Right cardiac atrium (tissue), 5 donors: ENCODE data around the gene SCN2B. TPM values are rescaled to one million over a fixed set of nuclear protein-coding genes. Genes with fewer than 3 reads are reported as not detected.
"Not testable (repeated sequence)": the region's sequence is repeated elsewhere in the genome, so short reads cannot be mapped to it uniquely, and the experiment has no call there.

Source experiments
- ATAC-seq, 2 donors: fragments of 200-7000 bp; cut with Tn5 transposase; one replicate each; pipeline versions ENCODE4 v1.8.0 to v1.9.1; 2020; ENCODE audit warnings: moderate library complexity in 2 of 2, mild to moderate bottlenecking in 1 of 2
- DNase-seq, 3 donors: peaks; one replicate each; pipeline ENCODE4 v3.0.0-alpha.2; 2020
- H3K27ac ChIP-seq: one replicate; pipeline ENCODE4 v1.5.1; 2013; ENCODE audit warnings: mild to moderate bottlenecking, low read length, control low read depth, moderate library complexity
- H3K27me3 ChIP-seq: one replicate; pipeline ENCODE4 v1.6.1; 2013; ENCODE audit not compliant: control insufficient read depth, insufficient read depth
- H3K4me1 ChIP-seq: one replicate; pipeline ENCODE4 v1.6.1; 2013; ENCODE audit warnings: low read length; ENCODE audit not compliant: control insufficient read depth, insufficient read depth
- H3K4me3 ChIP-seq: one replicate; pipeline ENCODE4 v1.5.1; 2013; ENCODE audit warnings: low read length, control low read depth
- H3K9me3 ChIP-seq: one replicate; pipeline ENCODE4 v1.6.1; 2013; ENCODE audit warnings: low read length; ENCODE audit not compliant: control insufficient read depth
- WGBS: extraction: QIAGEN DNeasy Blood & Tissue Kit; methylation state at CpG from one replicate; pipeline ENCODE4 v1.1.7; 2013; 5-methylcytosine and 5-hydroxymethylcytosine counted together
- intact Hi-C, 4 donors: fragments of 100-400 bp; cut with DNase I; formaldehyde crosslinking; loops; one replicate each; pipeline versions ENCODE4 v1.11.0 to v1.14.0; 2022 to 2023
- polyA plus RNA-seq: library from polyadenylated mRNA; stranded (reverse); fragments of 200-250 nt; gene quantifications from one replicate; pipeline ENCODE4 v1.2.3, GENCODE V29; 2013
- total RNA-seq, 4 donors: library from RNA; stranded (reverse); fragmentation: NEBNext Ultra II Directional; extraction: Animal tissue kit (Norgen Biotek cat#: 25700); gene quantifications; one replicate each; pipeline ENCODE4 v1.2.1, GENCODE V29; 2021
- donor health status: healthy with polysubstance abuse.
- donor health status: DM: no; HTN: yes; CAD: no.
- donor health status: DM: no; HTN: no; CAD: no.
- donor health status: DM: no; HTN: yes; CAD: no; lungs with severe emphysema.
- donor health status: DM: yes; HTN: yes; CAD: no.

The SCN2B gene
- total and polyA plus RNA-seq, 5 donors = 2.1 to 11.7 (median 4.3) TPM

DNA sequence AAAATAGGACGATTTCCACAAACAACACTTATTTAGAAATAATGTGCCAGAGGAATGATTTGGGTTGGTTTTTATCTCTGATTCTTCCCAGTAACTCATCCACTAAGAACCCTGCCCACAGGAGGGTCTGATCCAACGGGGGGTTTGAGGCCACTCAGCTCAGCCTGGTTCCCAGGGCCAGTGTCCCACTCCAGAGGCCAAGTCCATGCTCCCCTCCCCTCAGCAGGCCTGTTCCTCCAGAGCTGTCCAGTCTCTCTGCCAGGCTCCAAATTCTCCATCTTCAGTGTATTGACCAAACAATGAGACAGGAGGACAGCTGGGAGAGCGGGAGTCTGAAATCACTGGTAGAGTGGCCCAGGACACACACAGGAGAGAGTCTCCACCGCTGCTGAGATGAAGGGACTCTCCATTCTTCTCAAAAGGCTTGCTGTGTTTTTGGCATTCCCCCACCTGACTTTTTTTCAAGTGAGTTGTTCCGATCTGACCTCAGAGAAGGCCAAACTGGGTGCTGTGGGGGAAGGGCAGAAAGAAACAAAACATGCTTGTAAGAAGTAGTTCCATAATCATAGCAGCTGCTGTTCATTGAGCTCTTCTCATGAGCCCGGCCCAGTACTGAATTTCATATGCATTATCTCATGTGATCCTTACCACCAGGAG is 17.6 kb upstream of the SCN2B start:
- intact Hi-C loops = loop anchor here in 1 of 4 donors (10.0 kb wide), 1 partner anchor 291 kb away; no protein-coding TSS in a partner anchor
- WGBS = 64% methylated on average over 6 of the region's 6 CpGs
- Histone ChIP-seq H3K27ac (peak overlapping the region; percentile 97), H3K4me3 (no peak overlapping the region), H3K27me3 (no peaks in the 10 kb centered on the region), H3K9me3 (no peaks in the 10 kb centered on the region), H3K4me1 (peaks cover 3% of the 10 kb centered on the region)
- ATAC-seq = no peak
- DNase-seq = no peak

DNA sequence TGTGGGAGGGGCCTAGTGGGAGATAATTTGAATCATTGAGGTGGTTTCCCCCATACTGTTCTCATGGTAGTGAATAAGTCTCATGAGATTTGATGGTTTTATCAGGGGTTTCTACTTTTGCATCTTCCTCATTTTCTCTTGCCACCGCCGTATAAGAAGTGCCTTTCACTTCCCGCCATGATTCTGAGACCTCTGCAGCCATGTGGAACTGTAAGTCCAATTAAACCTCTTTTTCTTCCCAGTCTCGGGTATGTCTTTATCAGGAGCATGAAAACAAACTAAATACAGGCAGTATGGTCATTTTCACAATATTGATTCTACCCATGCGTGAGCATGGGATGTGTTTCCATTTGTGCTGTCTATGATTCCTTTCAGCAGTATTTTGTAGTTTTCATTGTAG is 16.4 kb upstream of the SCN2B start:
- H3K27me3 ChIP-seq, H3K27ac ChIP-seq, H3K4me3 ChIP-seq, ATAC-seq, DNase-seq, H3K9me3 ChIP-seq, H3K4me1 ChIP-seq: not testable (repeated sequence)
- intact Hi-C loops = loop anchor here in 1 of 4 donors (10.0 kb wide), 1 partner anchor 292 kb away; no protein-coding TSS in a partner anchor
- 91% methylated on average over 5 of the region's 5 CpGs for WGBS

DNA sequence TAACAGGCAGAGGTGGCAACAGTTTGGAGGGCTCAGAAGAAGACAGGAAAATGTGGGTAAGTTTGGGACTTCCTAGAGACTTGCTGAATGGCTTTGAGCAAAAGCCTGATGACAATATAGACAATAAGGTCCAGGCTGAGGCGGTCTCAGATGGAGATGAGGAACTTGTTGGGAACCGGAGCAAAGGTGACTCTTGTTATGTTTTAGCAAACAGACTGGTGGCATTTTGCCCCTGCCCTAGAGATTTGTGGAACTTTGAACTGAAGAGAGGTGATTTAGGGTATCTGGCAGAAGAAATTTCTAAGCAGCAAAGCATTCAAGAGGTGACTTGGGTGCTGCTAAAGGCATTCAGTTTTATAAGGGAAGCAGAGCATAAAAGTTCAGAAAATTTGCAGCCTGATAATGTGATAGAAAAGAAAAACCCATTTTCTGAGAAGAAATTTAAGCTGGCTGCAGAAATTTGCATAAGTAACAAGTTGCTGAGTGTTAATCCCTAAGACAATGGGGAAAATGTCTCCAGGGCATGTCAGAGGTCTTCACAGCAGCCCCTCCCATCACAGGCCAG is 14.6 kb upstream of the SCN2B start:
- 95% methylated on average over 2 of the region's 2 CpGs for WGBS
- intact Hi-C loops = loop anchor here in 1 of 4 donors (10.0 kb wide), 1 partner anchor 294 kb away; no protein-coding TSS in a partner anchor

DNA sequence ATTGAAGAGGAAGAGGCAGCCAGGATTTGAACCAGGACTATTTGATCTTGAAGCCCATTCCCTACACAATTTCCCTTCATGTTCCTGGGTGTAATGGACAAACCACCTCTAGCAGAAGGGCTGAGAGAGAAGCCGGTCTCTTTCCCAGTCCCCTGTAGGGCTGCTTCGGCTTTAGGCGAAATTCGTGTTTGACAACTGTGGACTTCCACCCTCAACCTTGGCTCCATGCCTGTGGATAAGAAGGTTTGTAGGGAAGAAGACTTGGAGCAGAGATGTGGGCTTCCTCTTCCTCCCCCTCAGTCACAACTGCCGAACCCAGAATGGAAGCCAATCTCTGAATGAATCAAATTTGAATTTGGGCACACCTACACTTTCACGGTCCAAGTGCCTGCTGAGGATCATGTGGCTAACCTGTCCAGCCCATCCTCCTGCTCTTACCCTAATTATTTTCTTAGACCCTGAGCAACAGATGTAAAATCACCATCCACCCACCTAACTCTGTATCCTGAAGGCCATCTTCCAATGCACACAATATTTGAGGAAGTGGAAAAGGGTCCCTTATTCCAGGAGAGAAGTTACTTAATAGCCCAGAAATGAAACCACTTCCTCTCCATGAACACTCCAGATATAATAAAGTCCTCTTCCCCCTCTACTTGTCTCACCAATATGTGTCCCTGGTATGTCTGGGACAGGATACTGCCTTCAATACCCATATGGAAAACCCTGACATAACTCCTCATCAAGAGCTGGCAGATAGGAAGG is 10.1 kb upstream of the SCN2B start:
- WGBS = 47% methylated on average over 6 of the region's 6 CpGs
- no peak for ATAC-seq
- Histone ChIP-seq H3K27me3 (no peaks in the 10 kb centered on the region), H3K27ac (no peak overlapping the region), H3K4me1 (no peaks in the 10 kb centered on the region), H3K9me3 (no peaks in the 10 kb centered on the region), H3K4me3 (no peak overlapping the region)
- DNase-seq = no peak
- intact Hi-C loops = no loop called here

More for the DNA sequence above, 14.6 kb upstream of the SCN2B start:
- not testable (repeated sequence) for H3K4me1 ChIP-seq, DNase-seq, H3K27ac ChIP-seq, H3K4me3 ChIP-seq, ATAC-seq, H3K27me3 ChIP-seq, H3K9me3 ChIP-seq

DNA sequence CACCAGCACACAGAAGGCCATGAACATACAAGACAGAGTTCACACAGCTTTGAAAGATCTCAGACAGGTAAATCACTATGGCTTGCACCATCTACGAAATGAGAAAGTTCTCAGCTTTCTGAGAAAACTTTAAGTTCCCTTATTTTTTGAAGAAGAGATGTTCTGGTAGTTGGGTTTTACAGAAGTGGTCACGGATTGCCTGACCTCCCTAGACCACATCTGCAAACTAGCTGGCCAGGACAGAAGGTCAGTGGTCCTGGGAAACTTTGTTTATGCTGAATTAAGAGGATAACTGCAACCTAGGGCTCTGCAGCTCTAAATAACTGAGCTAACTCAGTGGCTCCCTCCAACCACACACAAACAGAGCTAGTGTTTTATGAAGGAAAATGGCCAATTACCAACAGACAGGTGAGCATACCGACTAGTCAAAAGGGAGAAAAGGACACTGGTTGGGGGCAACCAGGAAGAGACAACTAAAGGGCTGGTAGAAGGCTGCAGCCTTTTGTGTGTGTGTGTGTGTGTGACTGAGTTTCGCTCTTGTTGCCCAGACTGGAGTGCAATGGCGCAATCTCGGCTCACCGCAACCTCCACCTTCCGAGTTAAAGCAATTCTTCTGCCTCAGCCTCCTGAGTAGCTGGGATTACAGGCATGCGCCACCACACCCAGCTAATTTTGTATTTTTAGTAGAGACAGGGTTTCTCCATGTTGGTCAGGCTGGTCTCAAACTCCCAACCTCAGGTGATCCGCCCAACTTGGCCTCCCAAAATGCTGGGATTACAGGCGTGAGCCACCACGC is 8.5 kb upstream of the SCN2B start:
- Histone ChIP-seq H3K27me3 (no peaks in the 10 kb centered on the region), H3K27ac (no peak overlapping the region), H3K4me3 (no peak overlapping the region), H3K4me1 (peaks cover 5% of the 10 kb centered on the region), H3K9me3 (no peaks in the 10 kb centered on the region)
- DNase-seq (no peak), ATAC-seq (no peak)
- intact Hi-C loops = no loop called here
- 90% methylated on average over 12 of the region's 12 CpGs for WGBS

DNA sequence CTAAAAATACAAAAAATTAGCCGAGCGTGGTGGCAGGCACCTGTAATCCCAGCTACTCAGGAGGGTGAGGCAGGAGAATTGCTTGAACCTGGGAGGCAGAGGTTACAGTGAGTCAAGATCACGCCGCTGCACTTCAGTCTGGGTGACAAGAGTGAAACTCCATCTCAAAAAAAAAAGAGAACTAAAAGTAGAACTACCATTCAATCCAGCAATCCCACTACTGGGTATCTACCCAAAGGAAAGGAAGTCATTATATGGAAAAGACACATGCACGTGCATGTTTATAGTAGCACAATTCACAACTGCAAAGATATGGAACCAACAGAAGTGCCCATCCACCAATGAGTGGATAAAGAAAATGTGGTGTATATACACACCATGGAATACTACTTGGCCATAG is 7.3 kb upstream of the SCN2B start:
- H3K9me3 ChIP-seq, H3K27ac ChIP-seq, ATAC-seq, DNase-seq, H3K27me3 ChIP-seq, intact Hi-C loops, H3K4me3 ChIP-seq, H3K4me1 ChIP-seq: not testable (repeated sequence)
- WGBS = 92% methylated on average over 5 of the region's 5 CpGs

DNA sequence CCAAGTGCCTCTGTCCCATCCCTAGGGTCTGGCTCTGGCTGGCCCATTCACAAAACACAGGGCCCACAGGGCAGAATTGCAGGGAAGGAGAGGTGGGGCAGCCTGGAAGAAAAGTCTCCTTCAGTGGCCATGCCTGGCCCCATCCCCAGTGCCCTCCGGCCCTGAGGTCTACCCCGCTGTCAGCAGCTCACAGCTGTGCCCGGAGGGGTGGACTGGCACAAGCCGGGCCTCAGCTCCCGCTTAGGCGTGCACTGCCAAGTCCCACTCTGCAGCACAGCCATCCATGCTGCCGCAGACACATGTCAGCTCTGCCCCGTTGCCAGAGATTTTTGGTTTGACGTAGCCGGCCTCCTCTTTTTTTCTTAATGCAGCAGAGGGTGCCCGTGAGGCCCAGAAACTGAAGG is 3.9 kb upstream of the SCN2B start:
- Histone ChIP-seq H3K4me3 (no peak overlapping the region), H3K4me1 (peaks cover 6% of the 10 kb centered on the region), H3K27me3 (no peaks in the 10 kb centered on the region), H3K27ac (no peak overlapping the region), H3K9me3 (no peaks in the 10 kb centered on the region)
- DNase-seq (peak; percentile 76 to 93 (median 92)), ATAC-seq (peak; percentile 94 to 97)
- whole genome bisulfite sequencing = 9% methylated on average over 11 of the region's 11 CpGs
- intact Hi-C loops = no loop called here

DNA sequence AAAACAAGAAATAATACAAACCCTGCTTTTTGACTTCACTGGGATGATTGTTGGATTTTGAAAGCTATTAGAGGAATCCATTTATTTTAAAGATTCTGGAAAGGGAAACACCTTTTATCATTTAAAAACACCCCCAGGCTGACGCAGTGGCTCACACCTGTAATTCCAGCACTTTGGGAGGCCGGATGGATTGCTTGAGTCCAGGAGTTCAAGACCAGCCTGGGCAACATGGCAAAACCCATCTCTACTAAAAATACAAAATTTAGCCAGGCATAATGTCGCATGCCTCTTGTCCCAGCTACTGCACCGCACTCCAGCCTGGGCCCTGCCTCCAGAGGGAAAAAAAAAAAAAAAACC is 317 bp upstream of the SCN2B start:
- H3K9me3 ChIP-seq = no peaks in the 10 kb centered on the region
- no peak overlapping the region for H3K4me3 ChIP-seq
- intact Hi-C loops = no loop called here
- ATAC-seq (no peak), DNase-seq (no peak)
- no peaks in the 10 kb centered on the region for H3K27me3 ChIP-seq
- no peak overlapping the region for H3K27ac ChIP-seq
- peaks cover 6% of the 10 kb centered on the region for H3K4me1 ChIP-seq
- WGBS = 79% methylated on average over 4 of the region's 4 CpGs

DNA sequence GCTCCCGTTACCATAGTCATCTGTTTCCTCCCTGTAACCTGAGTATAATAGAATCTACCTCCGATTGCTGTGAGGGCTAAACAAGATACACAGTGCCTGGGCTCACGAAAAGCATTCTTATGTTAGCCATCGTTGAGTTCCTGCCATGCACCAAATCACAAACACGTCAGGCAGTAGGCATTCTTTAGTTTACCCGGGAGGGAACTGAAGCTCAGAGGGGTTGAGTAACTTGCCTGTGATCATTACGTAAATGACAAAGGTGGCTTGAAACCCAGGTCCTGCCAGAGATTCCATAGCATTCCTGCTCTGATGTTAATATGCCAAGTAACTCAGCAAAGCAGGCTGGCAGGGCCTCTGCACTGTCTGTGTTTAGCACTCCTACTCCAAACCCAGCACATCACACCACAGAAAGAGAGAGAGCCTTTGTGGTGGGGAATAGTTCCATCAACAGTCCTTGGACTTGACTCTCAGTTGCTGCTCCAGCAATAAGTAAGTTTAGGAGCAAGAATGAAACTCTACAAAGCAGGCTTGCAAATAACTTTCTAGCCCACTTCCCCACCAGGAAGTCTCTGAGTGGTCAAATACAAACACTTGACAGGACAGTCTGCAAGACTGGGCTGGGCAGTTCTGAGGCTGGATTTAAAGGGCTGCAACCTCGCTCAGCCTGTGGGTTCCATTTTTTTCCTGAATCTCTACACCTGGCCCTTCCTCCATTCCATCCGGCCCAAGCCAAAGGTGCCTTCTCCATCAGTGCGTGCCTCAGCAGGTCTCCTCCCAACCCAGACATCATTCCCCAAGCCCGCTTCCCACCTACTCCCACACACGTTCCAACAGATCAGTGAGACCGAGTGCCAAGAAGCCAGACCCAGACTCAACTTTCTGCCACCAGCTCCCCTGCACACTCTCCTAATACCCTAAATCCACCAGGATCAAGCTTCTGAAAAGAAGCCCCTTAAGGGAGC is 1.1 kb downstream of the SCN2B start:
- ATAC-seq (peak in 1 of 2 donors; percentile 41), DNase-seq (no peak)
- H3K9me3 ChIP-seq = no peaks in the 10 kb centered on the region
- intact Hi-C loops = no loop called here
- peaks cover 3% of the 10 kb centered on the region for H3K4me1 ChIP-seq
- peak overlapping the region; percentile 81 for H3K27ac ChIP-seq
- peak overlapping the region; percentile 67 for H3K4me3 ChIP-seq
- 47% methylated on average over 13 of the region's 13 CpGs for WGBS
- no peaks in the 10 kb centered on the region for H3K27me3 ChIP-seq

DNA sequence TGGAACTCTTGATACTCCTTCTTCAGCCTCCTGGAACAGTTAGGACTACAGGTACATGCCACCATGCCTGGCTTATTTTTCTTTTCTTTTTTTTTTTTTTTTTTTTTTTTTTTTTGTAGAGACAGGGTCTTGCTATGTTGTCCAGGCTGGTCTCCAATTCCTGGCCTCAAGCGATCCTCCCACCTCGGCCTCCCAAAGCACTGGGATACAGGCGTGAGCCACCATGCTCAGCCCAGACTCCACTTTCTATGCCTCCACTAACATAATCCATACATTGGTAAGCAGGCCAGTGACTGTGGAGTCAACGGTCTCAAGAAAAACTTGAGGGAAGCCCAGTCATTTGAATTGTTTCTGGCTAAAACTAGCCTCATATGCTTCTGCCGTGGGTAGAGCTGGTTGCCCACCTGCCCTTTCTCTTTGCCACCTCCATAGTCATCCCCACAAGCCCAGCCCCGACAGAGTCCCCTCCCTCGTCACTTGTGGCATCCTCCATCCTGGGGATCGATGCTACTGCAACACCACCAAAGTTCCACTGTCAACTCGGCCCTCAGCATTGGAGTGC is 2.4 kb downstream of the SCN2B start:
- Histone ChIP-seq H3K27me3 (no peaks in the 10 kb centered on the region), H3K27ac (no peak overlapping the region), H3K4me1 (no peaks in the 10 kb centered on the region), H3K4me3 (no peak overlapping the region), H3K9me3 (no peaks in the 10 kb centered on the region)
- intact Hi-C loops = no loop called here
- no peak for DNase-seq
- ATAC-seq = no peak
- WGBS = 85% methylated on average over 9 of the region's 9 CpGs
